C4-2B (cell line): ENCODE results near the gene CHAC1.
"Not testable (repeated sequence)": the region's sequence is repeated elsewhere in the genome, so short reads cannot be mapped to it uniquely, and the experiment has no call there.

ENCODE experiments used
- H3K27ac ChIP-seq: fragments of 450-650 bp; 2 replicates; pipeline ENCODE4 v1.5.1; 2017
- CTCF ChIP-seq: fragments of 450-650 bp; conservative IDR thresholded peaks from 2 replicates; pipeline ENCODE4 v1.5.1; 2017; ENCODE audit warnings: mild to moderate bottlenecking
- ZFX ChIP-seq: fragments of 450-650 bp; IDR thresholded peaks from 2 replicates; pipeline ENCODE4 v1.6.1; 2017

Gene CHAC1

GRCh38 chr15:40957041-40957555 is 3.8 kb downstream of the CHAC1 start:
- TF ChIP-seq CTCF (no peak), ZFX (no peak)
- peak overlapping the region; percentile 7 for H3K27ac ChIP-seq

- TF ChIP-seq CTCF (no peak), ZFX (no peak)
- H3K27ac ChIP-seq, result peak overlapping the region; percentile 16
Observed at GRCh38 chr15:40957581-40958051, 4.3 kb downstream of the CHAC1 start.

- H3K27ac ChIP-seq, result peak overlapping the region; percentile 16
- TF ChIP-seq CTCF (no peak), ZFX (no peak)
Observed at GRCh38 chr15:40958146-40958545, 4.9 kb downstream of the CHAC1 start.

- no peak overlapping the region for H3K27ac ChIP-seq
- TF ChIP-seq CTCF, result no peak
- no peak for TF ChIP-seq ZFX
Observed at GRCh38 chr15:40958723-40959122, 5.5 kb downstream of the CHAC1 start.

- TF ChIP-seq CTCF (no peak), ZFX (no peak)
- H3K27ac ChIP-seq, result no peak overlapping the region
Observed at GRCh38 chr15:40959331-40960141, 6.3 kb downstream of the CHAC1 start.

- TF ChIP-seq CTCF (no peak), ZFX (no peak)
- H3K27ac ChIP-seq, result no peak overlapping the region
Observed at GRCh38 chr15:40960151-40960885, 7.0 kb downstream of the CHAC1 start.

- H3K27ac ChIP-seq, result no peak overlapping the region
- TF ChIP-seq CTCF, result no peak
- TF ChIP-seq ZFX, result no peak
Observed at GRCh38 chr15:40960925-40961324, 7.7 kb downstream of the CHAC1 start.

- not testable (repeated sequence) for H3K27ac ChIP-seq
Observed at GRCh38 chr15:40961740-40962139, 8.5 kb downstream of the CHAC1 start.

- H3K27ac ChIP-seq, result not testable (repeated sequence)
Observed at GRCh38 chr15:40962317-40962716, 9.0 kb downstream of the CHAC1 start.
